NCI-H226 (cell line): ENCODE data around the gene TOR3A.

Source experiments
- DNase-seq: peaks from one replicate; pipeline ENCODE4 v3.0.0-alpha.2; 2015

Gene TOR3A

GRCh38 chr1:179079113-179079761, 2.6 kb upstream of the TOR3A start:
- DNase-seq: peak; percentile 53

- no peak for DNase-seq
Measured at GRCh38 chr1:179080866-179081686, 794 bp upstream of the TOR3A start.

DNA sequence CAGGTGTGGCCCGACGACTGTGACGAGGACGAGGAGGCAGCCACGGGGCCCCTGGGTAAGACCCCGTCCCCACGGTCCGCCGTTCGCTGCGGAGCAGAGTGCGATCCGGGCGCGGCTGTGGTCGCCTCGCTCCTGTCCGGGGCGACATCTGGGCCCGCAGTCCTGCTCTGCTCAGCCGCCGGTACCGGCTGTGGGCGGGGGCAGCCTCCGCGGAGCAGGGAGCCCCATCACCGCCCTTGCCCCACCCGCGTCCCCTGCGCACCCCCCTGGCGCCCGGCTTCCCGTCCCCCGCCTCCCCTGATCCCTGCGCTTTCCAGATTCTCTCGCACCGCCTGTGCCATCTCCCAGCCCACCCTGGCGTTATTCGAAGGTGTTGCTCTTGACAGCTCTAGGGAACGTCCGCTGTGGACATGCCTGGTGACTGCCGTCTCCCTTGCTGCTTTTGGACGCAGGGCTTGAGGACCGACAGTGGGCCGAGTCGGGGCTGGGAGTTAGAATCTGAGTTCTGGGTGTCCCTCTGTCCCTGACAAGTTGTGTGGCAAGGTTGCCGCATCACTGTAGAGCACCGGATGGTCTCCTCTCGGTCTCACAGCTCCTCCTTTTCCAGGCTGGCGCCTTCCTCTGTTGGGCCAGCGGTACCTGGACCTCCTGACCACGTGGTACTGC, 596 bp downstream of the TOR3A start:
- DNase-seq: peak; percentile 23

- no peak for DNase-seq
Measured at GRCh38 chr1:179082999-179083335, 1.1 kb downstream of the TOR3A start.

- DNase-seq: no peak
Measured at GRCh38 chr1:179083533-179083932, 1.7 kb downstream of the TOR3A start.

GRCh38 chr1:179087665-179088064, 5.8 kb downstream of the TOR3A start:
- DNase-seq: peak; percentile 24

- no peak for DNase-seq
Measured at GRCh38 chr1:179089827-179090482, 8.1 kb downstream of the TOR3A start.

GRCh38 chr1:179090522-179090921, 8.7 kb downstream of the TOR3A start:
- no peak for DNase-seq

DNA sequence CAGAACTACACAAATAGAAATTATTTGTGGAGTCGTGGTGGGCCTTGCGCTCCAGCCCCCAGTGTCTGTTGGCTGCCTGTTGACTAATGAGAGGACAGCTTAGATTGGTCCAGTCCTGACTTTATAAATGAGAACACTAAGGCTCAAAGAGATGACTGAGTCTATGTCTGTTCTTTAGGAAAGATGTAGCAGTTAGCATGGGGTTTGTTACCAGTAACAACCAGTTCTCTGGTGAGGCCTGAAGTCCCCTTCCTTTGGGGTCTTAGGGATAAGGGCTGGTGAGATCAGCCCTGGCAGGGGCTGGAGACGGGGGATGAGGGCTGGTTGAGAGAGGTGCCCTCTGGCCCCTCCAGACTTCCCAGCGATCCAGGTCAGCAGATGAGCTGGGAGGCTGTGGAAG, 9.1 kb downstream of the TOR3A start:
- DNase-seq: no peak

DNA sequence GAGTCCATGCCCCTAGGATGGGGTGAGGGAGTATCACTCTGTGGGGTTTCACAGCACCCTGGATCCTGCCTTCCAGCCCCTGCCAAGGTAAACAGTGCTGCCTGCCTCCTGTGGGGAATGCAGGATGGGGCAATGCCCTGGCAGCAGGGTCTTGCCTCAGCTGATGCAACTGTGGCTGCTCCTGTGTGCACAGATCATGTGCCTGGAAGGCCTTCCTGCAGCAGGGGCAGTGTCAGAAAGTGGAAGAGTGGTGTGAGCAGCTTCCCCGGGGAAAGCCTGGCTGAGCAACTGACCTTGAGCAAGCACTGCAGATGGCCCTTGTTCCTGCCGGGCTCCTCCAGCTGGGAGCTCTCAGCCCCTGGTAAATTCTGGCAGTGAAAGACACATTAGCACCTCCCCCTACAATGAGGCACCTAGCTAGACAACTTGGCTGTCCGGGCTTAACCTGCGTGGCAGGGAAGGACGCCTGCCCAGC, 9.9 kb downstream of the TOR3A start:
- DNase-seq: peak; percentile 56

GRCh38 chr1:179092896-179093461, 11.1 kb downstream of the TOR3A start:
- DNase-seq: no peak

GRCh38 chr1:179094818-179095217, 12.9 kb downstream of the TOR3A start:
- no peak for DNase-seq

DNA sequence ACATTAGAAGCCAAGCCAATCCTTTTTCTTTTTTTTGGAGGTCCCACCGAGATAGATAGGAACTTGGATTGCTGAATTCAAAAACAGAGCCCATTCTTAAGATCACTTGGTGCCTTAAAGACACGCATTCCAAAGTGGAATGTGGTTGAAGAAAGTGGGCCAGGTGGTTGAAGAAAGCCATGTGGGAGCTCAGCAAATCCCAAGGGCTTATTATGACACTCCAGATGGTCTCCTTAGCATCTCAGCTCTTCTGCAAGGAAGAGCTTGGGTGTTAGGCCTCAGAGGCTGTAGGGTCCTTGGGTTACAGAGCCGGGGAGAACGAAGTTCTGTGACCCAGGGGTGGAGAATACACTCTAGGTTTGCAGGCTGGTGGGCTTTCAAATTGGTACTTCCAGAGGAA, 13.5 kb downstream of the TOR3A start:
- DNase-seq: no peak

- no peak for DNase-seq
Measured at GRCh38 chr1:179095924-179096323, 14.1 kb downstream of the TOR3A start.

DNA sequence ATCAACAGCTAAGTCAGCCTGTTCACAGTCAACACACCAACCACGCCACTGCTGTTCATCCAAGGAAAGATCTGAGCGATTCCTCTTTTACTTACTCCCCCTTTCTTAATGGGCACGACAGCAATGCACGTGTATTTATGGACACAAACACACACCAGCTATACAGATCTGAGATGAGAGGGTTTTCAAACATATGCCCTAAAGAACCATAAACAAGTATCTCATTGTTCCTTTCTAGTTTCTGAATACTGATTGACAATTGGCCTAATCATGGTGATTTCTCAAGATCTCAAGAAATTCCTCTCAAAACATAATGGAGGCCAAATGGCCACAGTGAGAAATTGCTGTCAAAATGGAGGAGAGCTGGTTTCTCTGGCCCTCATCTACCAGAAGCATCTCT, 18.0 kb downstream of the TOR3A start:
- DNase-seq: no peak

GRCh38 chr1:179101566-179101965, 19.7 kb downstream of the TOR3A start:
- no peak for DNase-seq

DNA sequence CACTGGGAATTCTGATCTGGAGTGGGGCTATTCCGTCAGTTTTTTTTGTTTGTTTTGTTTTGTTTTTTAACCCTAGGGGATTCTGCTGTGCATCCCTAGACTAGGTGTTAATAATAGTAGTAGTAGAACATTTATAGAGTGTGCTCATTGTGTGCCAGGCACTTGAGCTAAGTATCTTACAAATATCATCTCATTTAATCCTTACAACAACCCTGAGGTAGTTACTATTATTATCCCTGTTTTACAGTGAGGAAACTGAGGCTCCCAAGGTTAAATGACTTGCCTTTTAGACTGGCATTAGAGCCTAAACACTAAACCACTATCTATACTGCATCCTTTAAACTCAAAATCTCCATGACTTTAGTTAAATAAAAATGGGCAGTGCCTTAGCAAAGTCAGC, 22.1 kb downstream of the TOR3A start:
- no peak for DNase-seq

DNA sequence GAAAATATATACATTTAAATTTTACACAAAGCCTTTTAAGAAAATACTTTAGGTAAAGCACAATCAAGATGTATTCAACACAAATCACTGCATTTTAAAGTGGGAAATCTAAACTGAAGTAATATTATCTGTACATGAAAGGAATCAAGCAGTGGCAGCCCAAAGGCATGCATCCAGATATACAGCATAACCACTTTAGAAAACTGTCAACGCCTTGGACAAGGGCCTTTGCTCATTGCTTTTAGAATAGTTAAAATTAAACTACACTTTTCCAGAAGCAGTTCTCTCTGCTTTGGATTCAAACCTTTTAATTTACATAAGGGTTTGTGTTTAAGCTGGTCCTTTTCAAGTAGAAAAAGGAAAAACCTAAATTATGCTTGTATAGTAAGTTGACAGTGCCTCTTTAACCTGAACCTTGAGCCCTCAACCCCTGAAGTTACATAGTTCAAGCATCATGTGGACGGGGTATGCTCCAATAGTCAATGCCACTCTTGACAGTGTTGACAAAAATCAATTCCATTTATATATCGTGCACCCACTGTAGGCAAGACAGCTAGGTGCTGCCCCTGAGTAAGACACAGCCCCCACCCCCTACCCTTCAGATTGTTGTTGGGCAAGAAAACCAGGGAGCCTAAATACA, 22.9 kb downstream of the TOR3A start:
- DNase-seq: no peak

GRCh38 chr1:179105393-179105792, 23.5 kb downstream of the TOR3A start:
- no peak for DNase-seq

DNA sequence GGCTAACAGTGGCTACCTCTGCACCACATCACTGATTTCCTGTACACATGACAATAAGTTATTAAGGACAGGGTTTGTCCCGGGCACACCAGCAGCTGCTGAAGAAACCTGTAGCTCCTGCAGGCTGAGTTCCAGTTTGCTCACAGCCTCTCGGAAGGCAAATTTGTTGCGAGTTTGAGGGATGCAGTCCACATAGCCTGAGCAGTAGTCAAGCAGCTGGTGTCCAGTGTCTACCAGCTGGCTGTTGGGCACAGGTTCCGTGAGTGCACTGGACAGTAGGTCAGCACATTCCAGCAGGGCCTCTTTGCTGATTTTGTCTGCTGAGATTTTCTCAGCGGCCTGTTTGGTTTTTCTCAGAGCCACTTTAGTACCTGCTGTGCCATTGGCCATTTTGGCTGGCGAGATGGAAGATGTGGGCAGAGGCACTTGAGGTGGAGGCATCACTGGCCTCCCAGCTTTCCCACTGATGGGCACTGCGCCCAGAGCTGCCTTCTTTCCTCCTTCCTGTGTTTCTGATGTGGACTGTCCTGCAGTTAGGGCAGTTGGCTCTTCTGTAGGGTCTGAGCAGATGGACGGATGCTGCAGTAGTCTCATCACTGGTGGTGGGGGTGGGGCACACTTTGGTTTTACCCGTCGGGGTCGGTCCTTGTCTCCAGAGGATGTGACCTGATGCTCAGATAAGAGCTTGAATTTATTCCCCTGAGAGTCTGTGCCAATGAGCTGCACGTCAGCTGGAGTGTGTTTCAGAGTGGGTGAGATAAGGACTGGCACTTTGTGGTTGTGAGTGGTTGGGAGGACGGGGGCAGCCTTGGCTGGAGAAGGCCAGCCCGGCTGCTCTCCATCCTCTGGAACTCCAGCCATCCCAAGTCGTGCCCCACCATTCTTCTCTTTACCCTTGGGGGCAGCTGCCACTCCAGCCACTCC, 26.1 kb downstream of the TOR3A start:
- no peak for DNase-seq

- DNase-seq: no peak
Measured at GRCh38 chr1:179108644-179109043, 26.8 kb downstream of the TOR3A start.
